Left forelimb (tissue), 1 donor: ENCODE results near the gene EPHA2.

Experiments
- DNase-seq: peaks from one replicate; pipeline ENCODE4 v3.0.0-alpha.2; 2018; ENCODE audit warnings: low spot score

EPHA2 gene

DNA sequence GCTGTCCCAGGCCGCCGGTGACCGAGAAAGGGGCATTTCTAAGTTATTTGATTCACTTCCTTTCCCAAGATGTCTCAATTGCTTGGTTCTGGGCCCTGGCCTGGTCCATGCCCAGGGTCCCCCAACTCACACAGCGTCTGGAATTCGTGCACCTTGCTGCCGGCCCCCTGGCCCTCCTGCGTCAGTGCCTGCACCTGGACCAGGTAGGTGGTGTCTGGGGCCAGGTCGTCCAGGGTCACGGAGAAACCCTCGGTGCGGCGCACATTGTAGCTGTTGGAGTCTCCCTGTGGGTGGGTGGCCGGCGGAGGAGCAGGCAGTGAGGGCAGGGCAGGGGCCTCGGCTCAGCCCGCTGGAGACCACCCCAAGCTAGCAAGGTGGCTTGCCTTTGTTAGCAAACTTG, 21.0 kb downstream of the EPHA2 start:
- no peak for DNase-seq

DNA sequence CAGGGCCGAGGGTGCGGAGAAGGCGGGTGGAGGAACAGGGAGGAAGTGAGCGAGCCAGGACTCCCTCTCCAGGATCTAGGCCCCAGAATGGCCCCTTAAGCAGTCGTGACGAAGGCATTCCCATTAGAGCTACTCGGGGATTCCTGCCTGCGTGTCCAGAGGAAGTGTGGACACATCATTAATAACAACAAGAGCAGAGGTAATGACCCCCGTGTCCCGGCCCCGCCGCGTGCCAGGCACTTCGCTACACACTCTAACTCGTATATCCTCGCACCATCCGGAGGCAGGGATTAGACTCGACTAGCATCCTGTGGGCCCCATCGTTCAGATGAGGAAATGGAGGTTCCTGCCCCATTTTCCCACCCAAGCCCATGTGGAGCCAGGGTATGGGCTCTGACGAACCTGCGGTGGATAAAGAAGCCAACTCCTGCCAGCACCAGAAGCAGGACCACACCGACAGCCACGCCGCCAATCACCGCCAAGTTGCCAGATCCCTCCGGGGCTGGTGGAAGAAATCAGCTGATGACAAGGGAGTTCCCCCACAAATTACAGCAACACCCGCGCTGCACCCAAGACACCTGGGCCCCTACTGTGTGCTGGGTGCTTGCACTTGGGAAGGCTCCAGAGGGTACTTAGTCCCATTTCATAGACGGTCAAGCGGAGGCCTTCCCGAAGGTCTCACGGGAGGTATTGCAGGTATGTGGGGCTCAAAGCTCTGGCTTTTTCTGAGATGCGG, 21.6 kb downstream of the EPHA2 start:
- no peak for DNase-seq

DNA sequence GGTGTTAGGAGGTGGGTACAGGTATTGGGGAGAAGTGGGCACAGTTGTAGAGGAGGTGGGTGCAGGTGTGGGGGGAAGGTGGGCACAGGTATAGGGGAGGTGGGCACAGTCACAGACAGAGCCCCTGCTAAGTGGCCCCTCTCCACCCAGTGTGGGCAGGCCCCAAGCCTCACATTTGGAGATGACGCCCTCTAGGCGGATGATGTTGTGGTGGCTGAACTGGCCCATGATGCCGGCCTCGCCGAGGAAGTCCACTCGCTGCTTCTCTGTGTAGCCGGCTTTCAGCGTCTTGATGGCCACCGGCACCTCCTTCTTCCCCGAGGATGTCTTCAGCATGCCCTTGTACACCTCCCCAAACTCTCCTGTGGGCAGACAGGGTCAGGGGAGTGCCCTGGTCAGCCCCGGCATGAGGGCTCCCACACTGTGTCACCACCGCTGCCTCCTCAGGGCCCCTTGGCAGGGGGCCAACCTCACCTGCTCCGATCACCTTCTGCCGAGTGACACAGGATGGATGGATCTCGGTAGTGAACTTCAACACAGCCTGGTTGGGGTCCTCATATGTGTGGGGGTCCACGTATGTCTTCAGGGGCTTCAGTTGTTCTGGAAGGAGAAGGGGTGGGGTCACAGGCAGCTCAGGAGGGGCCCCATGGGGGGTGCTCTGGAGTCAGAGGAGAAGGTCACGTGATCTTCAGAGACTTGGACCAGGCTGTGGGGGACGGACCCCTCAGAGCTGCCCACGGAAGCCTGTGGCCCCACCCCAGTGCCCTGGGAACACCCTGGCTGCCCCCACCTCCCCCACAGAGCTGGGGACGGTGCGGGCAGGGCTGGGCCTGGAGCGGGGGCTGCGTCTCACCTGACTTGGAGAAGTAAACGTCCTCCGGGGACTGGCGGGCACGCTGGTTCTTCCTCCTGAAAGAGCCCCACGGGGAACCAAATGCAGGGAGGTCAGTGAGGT, 22.6 kb downstream of the EPHA2 start:
- no peak for DNase-seq

DNA sequence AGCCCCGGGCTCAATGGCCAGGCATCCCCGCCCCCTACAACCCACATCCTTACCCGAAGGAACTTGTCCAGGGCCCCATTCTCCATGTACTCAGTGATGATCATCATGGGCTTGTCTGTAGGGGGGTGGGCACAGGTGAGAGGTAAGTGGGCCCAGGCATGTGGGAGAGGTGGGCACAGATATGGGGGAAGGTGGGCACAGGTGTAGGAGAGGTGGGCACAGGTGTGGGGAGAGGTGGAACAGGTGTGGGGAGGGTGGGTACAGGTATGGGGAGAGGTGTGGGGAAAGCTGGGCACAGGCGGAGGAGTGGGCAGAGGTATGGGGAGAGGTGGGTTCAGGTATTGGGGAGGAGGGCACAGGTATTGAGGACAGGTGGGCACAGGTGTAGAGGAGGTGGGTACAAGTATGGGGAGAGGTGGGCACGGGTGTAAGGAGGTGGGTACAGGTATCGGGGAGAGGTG, 23.5 kb downstream of the EPHA2 start:
- no peak for DNase-seq

DNA sequence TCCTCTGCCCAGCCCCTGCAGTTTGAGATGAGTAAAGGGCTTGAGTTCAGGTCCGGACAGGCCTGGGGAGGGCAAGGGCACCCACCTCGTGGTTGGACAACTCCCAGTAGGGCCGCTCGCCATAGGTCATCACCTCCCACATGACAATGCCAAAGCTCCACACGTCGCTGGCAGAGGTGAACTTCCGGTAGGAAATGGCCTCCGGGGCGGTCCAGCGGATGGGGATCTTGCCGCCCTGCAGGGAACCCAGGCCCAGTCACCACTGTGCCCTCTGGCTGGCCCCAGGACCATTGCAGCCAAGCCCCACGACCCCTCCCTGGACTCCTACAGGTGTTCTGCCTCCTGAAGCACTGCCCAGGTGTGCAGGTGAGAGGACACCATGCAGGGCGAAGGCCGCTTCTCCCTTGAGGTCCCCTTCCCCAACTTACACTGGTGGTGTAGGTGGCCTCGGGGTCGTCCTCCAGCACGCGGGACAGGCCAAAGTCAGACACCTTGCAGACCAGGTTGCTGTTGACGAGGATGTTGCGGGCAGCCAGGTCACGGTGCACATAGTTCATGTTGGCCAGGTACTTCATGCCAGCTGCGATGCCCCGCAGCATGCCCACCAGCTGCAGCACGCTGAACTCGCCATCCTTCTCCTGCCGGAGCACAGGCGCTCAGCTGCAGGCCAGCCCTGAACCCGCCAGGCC, 24.1 kb downstream of the EPHA2 start:
- no peak for DNase-seq

DNA sequence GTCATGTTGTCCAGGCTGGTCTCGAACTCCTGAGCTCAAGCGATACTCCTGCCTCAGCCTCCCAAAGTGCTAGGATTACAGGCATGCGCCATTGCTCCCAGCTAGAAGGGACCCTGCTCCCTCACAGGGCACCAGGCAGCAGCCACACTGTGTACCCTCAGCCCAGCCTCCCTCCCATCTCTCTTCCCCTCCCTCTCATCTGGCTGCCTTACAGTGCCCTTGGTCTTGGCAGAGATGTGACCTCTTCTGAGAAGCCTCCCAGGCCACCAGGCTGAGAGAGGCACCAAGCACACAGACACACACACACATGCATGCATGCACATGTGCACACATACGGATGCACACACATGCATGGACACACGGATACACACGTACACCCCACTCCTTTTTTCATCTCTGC, 25.0 kb downstream of the EPHA2 start:
- DNase-seq: no peak

DNA sequence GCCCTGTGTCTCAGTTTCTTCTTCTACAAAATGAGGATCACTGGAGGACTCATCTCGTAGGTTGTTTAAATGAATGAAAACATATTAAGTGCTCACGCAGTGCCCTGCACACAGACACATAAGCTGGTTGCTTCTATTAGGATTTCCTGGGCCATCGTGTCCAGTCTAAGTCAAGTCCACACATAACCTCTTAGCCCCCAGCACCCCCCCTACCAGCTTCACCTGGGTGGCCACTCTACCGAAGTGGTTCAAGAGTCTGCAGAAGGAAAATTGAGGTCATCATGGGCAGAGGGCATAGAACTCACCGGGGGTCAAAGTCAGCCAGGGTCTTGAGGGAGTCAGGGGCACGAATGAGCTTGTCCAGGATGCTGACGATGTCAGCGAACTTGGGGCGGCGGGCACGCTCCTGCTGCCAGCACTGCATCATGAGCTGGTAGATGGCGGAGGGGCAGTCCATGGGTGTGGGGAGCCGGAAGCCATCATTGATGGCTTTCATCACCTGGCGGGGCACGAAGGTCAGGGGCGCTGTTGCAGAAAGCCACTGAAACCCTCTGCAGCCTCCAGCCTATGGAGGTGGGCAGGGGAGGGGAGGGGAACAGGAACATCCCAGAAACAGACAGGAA, 25.8 kb downstream of the EPHA2 start:
- DNase-seq: no peak

DNA sequence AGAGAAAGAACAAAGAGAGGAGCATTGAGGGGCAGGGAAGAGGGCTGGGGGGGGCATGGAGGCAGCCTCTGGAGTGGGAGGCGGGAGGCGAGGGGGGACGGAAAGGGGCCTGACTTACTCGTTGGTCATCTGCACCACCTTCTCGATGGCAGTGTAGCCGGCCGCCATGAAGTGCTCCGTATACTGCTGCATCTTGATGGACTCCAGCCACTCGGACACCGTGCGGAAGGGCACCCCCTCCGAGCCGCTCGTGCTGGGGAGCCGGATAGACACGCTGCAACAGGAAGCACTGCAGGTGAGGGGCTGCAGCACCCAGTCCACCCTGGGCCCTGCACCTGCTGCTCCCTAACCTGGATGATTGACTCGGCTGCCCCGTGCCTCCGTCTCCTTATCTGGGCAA, 26.6 kb downstream of the EPHA2 start:
- no peak for DNase-seq

DNA sequence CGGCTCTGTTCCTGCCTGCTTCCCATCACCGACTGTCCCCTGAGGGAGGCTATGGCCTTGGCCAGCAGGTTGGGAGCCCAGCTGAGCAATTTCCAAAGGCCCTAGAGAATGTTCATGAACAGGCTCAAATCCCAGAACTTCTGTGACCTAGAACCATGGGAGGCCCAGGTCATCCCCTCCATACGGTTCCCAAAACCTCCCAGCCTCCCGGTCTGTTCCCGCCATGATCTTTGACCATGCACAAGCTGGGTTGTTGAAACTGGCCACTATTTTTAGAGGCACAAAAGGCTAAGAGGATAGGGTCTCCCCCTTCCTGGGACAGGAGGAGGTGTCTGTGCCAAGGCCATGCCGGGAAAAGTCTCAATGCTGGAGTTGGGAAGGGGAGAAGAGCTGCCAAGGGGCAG, 27.5 kb downstream of the EPHA2 start:
- no peak for DNase-seq

DNA sequence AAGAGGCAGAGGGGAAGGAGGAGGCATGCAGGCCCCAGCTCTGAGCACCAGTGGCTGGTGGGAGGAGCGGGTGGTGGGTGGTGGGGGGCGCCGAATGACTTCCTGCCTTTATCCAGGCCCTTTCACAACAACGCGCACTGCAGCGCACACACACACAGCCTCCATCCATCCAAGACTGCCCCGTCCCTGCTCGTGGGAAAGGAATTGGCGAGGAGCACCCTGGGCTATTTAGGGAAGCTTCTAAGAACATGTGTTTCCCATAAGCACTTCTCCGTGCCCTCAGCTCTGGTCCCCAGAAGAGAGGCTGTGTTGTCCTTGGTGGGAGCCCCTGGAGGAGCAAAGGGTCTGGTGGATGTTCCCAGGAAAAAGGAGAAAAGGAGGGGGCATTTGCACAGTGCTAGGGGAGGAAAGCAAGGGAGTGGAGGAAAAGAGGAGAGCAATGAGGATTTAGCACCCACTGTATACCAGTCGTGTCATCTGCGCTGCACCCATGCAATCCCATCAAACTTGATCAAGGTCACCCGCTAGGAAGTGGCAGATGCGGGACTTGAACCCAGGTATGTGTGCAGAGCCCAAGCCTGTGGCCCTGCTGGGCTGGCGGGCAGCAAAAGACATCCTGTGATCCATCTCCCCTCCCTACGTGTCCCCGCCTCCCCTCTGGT, 28.1 kb downstream of the EPHA2 start:
- DNase-seq: no peak

DNA sequence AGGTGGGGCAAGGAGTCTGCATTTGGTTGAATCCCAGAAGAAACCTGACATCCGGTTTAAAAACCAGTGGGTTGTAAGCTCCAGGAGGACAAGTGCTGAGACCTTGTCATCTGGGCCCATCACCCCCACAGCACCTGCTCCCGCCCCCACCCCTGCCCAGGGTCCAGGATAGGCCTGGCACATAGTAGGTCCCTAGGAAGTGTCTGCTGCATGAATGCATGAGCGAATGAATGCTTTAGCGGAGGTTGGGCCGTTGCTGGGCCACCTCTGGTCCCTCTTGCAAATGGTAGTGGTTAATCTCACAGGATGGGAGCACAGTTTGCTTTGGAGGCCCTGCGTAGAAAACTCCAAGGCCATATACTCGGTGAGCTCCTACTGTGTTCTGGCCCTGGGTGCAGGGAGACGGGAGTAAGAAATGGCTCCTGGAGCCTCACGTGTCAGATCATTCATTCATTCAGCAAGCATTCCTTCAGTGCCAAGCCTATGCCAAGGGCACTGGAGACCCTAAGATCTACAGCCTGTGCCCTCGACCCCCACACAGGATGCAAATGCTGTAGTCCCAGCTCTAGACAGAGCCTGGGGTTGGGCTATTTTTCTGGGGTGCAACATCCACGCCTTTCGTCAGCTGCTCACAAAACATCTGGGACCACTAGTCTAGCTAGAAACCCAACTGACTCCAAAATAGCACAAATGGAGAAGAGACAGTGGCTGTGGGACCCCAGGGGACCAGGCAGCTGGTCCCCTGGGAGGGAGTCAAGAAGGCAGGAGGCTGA, 28.9 kb downstream of the EPHA2 start:
- no peak for DNase-seq

DNA sequence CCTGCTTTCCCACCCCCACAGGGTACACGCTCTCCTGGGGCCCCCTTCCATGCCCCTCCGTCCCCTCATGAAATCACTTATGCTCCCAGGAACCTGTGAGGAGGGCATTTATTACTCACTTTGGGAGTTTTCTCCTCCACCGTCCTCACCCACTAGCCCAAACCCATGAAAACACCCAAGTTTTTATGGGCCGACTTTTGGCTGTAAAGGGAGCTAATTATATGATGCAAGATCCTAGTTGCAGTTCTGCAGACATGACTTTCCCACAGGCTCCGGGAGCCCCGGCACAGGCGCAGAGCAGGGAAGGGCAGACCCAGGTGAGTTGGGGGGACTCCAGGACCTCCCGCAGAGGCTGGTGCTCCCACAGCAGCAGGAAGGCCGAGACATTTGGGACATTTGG, 29.7 kb downstream of the EPHA2 start:
- no peak for DNase-seq

DNA sequence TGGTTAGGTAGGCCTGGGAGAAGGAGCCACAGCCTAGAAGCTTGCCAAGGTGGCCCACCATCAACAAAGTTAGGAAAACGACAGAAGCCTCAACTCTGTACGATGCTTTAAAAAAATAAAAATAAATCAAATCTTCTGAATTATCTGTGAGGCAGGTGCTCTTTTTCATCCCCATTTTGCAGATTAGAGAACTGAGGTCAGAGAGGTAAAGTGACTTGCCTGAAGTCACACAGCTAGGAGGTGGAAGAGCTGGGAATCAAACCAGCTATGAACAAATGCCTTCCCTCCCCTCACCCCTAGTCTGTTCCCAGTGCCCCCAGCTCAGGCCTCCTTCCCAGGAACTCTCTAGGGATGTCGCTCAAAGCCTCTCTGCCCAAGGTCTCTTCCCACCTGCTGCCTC, 30.4 kb downstream of the EPHA2 start:
- no peak for DNase-seq

DNA sequence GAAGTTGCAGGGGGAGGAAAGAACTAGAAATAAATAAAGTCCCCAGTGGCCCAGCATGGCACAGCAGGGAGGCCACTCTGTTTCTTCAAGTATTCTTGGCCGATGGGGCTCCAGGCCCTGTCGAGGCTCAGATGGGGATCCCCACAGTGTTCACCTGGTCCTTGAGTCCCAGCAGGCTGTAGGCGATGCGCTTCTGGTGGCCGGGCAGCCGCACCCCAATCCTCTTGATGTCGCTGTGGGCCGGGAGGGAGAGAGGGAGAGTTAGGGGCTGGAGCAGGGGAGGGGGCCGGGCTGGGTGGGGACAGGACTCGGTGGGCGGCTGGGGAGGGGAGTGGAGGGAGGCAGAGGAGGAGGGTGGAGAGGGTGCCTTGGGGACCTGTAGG, 30.8 kb downstream of the EPHA2 start:
- no peak for DNase-seq

DNA sequence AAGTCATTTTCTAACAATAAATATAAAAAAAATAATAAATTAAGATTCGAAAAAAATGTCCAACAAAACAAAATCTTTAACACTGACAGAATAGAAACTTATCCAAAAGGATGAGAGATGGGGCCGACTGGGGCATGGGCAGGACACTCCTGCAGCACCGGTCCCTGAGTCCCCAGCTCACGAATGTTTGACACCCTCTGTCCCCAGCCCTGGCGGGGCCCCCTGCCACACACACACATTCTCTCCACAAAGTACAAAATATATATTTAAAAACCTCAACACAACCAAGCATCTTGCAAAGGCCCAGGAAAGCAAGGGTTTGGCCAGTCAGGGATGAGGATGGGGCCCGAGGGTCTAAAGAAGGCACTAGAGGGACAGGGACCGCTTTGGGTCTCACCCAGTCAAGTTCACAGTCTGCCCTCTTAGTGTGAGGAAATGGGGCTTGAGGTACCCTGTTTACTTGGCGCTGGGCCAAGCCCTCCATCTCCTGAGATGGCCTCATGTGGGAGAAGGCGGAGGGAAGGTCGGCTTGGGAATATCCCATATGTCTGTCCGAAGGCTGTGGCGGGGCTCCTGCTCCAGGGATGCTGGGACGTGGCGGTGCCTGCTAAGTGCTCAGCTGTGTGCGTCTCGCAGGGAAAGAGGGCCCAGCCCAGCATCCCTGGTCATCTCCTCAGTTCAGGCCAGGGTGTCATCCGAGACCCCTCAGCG, 31.3 kb downstream of the EPHA2 start:
- DNase-seq: no peak

DNA sequence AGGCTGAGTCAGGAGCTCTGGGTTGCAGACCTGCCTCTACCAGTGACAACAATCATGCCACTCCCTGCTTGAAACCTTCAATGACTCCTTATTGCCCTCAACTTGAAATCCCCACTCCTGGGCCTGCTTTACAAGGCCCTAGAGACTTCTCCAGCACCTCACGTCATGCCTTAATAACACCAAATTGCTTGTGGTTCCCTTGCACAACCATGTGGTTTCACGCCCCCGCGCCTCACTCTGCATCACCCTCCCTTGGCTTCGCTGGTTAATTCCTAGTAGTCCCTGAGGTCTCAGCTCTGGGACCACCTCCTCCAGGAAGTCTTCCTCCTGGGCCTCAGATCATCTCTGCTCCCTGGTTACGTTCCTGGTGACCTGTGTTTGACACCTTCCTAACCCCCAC, 33.0 kb downstream of the EPHA2 start:
- DNase-seq: no peak

DNA sequence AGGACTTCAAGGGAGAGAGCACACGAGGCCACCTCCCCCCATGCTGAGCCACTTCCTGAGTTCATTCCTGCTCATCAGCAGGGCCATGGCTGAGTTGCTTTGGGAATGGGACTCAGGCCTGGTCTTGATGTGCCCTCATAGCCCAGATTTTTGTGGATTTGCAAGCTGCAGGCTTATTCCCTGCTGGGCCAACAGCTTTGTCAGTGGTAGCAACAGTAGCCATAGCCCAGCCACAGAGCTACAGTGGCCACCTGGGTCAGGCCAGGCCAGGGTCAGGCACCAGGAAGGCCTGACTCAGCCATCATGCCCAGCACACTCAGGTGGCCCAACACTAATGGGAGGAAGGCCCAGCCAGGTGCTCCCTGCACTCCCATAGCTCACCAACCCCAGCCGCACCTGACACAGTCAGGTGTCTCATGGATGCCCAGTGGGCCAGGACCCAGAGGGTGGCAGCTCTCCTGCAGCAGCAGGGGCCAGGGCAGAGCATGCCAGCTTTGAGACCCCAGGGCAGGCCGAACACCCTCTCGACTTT, 33.5 kb downstream of the EPHA2 start:
- no peak for DNase-seq

DNA sequence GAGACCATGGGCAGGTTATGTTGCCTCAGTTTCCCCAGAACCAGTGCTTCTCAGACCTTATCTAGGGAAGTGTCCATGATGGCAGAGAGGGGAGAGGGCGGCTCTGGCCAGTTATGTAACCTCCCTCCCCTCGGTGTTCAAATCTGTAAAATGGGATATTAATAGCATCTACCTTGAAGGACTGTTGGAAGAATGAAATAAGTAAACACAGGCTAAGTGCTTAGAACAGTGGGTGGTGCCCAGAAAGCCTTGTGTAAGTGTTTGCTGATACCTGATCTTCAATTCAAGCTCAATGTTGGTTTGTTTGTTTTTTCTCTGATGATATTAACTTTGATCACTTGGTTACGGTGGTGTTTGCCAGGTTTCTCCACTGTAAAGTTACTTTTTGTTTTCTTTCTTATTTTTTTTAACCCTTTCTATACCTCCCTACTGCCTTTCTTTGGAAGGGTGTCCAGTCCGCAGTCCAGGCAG, 34.9 kb downstream of the EPHA2 start:
- no peak for DNase-seq

DNA sequence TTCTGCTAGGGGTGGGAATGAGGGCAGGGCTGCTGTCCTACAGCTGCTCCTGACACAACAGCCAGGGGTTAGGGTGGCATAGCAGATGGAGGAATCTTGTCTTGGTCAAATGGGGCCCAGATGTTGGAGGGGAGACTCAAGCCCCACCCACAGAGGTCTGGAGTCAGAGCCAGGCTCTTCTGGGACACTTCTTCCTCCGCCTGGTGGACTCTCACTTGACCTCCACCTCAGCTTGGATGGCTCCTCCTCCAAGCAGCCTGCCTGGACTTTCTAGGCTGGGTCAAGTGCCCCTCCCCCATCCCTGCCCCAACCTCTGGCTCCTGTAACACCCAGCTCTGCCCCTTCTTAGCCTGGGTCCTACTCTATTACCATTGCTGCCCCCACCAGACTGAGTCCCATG, 35.5 kb downstream of the EPHA2 start:
- DNase-seq: no peak

DNA sequence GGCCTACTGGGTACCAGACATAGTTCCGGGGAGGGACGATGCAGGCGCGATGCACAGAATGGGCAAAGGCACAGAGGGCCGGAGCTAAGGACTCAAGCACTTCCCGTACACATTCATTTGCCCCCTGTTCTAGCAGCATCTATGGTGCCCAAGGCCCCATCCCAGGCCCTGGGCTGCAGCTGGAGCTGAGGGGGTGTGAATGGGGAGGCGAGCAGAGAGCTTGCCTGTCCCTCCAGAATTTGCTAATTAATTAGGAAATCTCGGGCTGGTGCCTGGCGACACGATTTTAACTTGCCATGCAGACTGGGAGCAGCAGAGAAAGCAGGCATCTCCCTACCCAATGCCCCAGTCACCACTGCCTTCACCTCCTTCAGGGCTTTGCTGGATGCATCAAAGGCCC, 35.9 kb downstream of the EPHA2 start:
- DNase-seq: no peak
